Testis (tissue), 3 donors: ENCODE data around the gene PPP6R3. TPM values are rescaled to one million over a fixed set of nuclear protein-coding genes. Genes with fewer than 3 reads are reported as not detected.

Experiments
- DNase-seq: peaks from one replicate; pipeline ENCODE4 v3.0.0-alpha.2; 2019
- H3K27ac ChIP-seq, 2 donors: fragments of 200-600 bp; sonication (generic); one replicate each; pipeline ENCODE4 v1.5.1; 2019
- H3K27me3 ChIP-seq: fragments of 200-600 bp; sonication (generic); one replicate; pipeline ENCODE4 v1.5.1; 2019
- H3K36me3 ChIP-seq: fragments of 200-600 bp; sonication (generic); one replicate; pipeline ENCODE4 v1.5.1; 2017; ENCODE audit warnings: low read depth; ENCODE audit errors: missing control alignments
- H3K4me1 ChIP-seq: fragments of 200-600 bp; sonication (generic); one replicate; pipeline ENCODE4 v1.5.1; 2019
- H3K4me3 ChIP-seq, 2 donors: fragments of 200-600 bp; sonication (generic); one replicate each; pipeline ENCODE4 v1.5.1; 2017 to 2019
- H3K9me3 ChIP-seq: fragments of 200-600 bp; sonication (generic); one replicate; pipeline ENCODE4 v1.5.1; 2017
- CTCF ChIP-seq, 3 experiments: fragments of 450-650 bp in 2 of 3; fragments of 200-600 bp in 1 of 3; sonication (generic) in 1 of 3; IDR thresholded peaks; one replicate each; pipeline ENCODE4 v1.5.1; 2016 to 2019; ENCODE audit warnings: antibody characterized with exemption in 3 of 3, mild to moderate bottlenecking in 2 of 3, moderate library complexity in 1 of 3
- POLR2A ChIP-seq: fragments of 450-650 bp; IDR thresholded peaks from one replicate; pipeline ENCODE4 v1.6.1; 2017; ENCODE audit warnings: antibody characterized with exemption, mild to moderate bottlenecking, moderate library complexity
- WGBS, 2 donors: methylation state at CpG; one replicate each; pipeline ENCODE4 v1.1.5; 2018; 5-methylcytosine and 5-hydroxymethylcytosine counted together
- intact Hi-C: fragments of 100-400 bp; cut with DNase I; formaldehyde crosslinking; loops from one replicate; pipeline ENCODE4 v1.15.1; 2023; ENCODE audit warnings: low total_unique reads
- polyA plus RNA-seq: library from polyadenylated mRNA; stranded (reverse); fragments of 350-450 nt; fragmentation: Illumina TruSeq; extraction: RNeasy Lipid Tissue Mini Kit (QIAGEN cat#74804); gene quantifications from one replicate; pipeline ENCODE4 v1.2.3, GENCODE V29; 2014; ENCODE audit warnings: low read depth, low replicate concordance; ENCODE audit not compliant: insufficient read depth
- total RNA-seq, 2 donors: library from RNA; depleted of rRNA; stranded (reverse); fragments of >200 nt; gene quantifications; one replicate each; pipeline ENCODE4 v1.2.3, GENCODE V29; 2016

Gene PPP6R3
- total and polyA plus RNA-seq, 3 donors from 2014 or later, result 88.5 to 190 (median 188) TPM

- WGBS, 2 donors, result 59 to 70% methylated on average over 3 of the region's 3 CpGs
- Histone ChIP-seq H3K4me1 (peaks cover 53% of the 10 kb centered on the region), H3K4me3 (no peak overlapping the region), H3K27ac (no peak overlapping the region), H3K27me3 (no peaks in the 10 kb centered on the region), H3K9me3 (no peaks in the 10 kb centered on the region), H3K36me3 (no peaks in the 10 kb centered on the region)
- intact Hi-C loops, result no loop called here
- TF ChIP-seq CTCF (IDR thresholded peaks at IDR 0.05) (no peak), POLR2A (no peak)
- DNase-seq, result no peak
Observed at GRCh38 chr11:68468217-68468828, 7.8 kb downstream of the PPP6R3 start.

GRCh38 chr11:68469122-68469521 lies 8.6 kb downstream of the PPP6R3 start:
- no peaks in the 10 kb centered on the region for H3K36me3 ChIP-seq
- no peaks in the 10 kb centered on the region for H3K9me3 ChIP-seq
- no peak overlapping the region for H3K27ac ChIP-seq
- no peak for TF ChIP-seq POLR2A
- TF ChIP-seq CTCF (IDR thresholded peaks at IDR 0.05), result no peak
- intact Hi-C loops, result no loop called here
- 25 to 49% methylated on average over 2 of the region's 2 CpGs for WGBS, 2 donors
- H3K4me3 ChIP-seq, result no peak overlapping the region
- H3K27me3 ChIP-seq, result no peaks in the 10 kb centered on the region
- no peak for DNase-seq
- peaks cover 45% of the 10 kb centered on the region for H3K4me1 ChIP-seq

GRCh38 chr11:68469642-68470041 lies 9.1 kb downstream of the PPP6R3 start:
- 22 to 50% methylated on average over 1 of the region's 1 CpG for WGBS, 2 donors
- H3K4me3 ChIP-seq, result no peak overlapping the region
- H3K27ac ChIP-seq, result no peak overlapping the region
- no peaks in the 10 kb centered on the region for H3K27me3 ChIP-seq
- H3K9me3 ChIP-seq, result no peaks in the 10 kb centered on the region
- intact Hi-C loops, result no loop called here
- peaks cover 40% of the 10 kb centered on the region for H3K4me1 ChIP-seq
- DNase-seq, result no peak
- TF ChIP-seq POLR2A, result no peak
- no peak for TF ChIP-seq CTCF (IDR thresholded peaks at IDR 0.05)
- H3K36me3 ChIP-seq, result no peaks in the 10 kb centered on the region

GRCh38 chr11:68470304-68470811 lies 9.8 kb downstream of the PPP6R3 start:
- WGBS, 2 donors, result 74 to 75% methylated on average over 4 of the region's 4 CpGs
- peaks cover 32% of the 10 kb centered on the region for H3K4me1 ChIP-seq
- intact Hi-C loops, result no loop called here

More at GRCh38 chr11:68470304-68470811, 9.8 kb downstream of the PPP6R3 start:
- H3K27me3 ChIP-seq, result no peaks in the 10 kb centered on the region
- no peaks in the 10 kb centered on the region for H3K36me3 ChIP-seq
- H3K27ac ChIP-seq, result no peak overlapping the region
- TF ChIP-seq CTCF (IDR thresholded peaks at IDR 0.05), result no peak
- no peak for TF ChIP-seq POLR2A
- H3K4me3 ChIP-seq, result no peak overlapping the region
- no peak for DNase-seq
- H3K9me3 ChIP-seq, result no peaks in the 10 kb centered on the region
